HepG2 (cell line): ENCODE measurements around the gene OVOL3. TPM values are rescaled to one million over a fixed set of nuclear protein-coding genes. Genes with fewer than 3 reads are reported as not detected.
A peak's percentile ranks its signal among the peaks of the same experiment; 100 is the strongest.

Experiments
- AGO2 ChIP-seq: fragments of 200-400 bp; formaldehyde crosslinking; optimal IDR thresholded peaks from 2 replicates; pipeline ENCODE3; 2017; ENCODE audit warnings: mild to moderate bottlenecking, low read depth, low read length, moderate library complexity
- CAMTA2 ChIP-seq: sonication (generic); formaldehyde crosslinking; IDR thresholded peaks from 2 replicates; pipeline ENCODE4 v1.4.0; 2020; ENCODE audit warnings: mild to moderate bottlenecking, missing genetic modification reagents, borderline replicate concordance
- HOXA3 ChIP-seq: sonication (generic); formaldehyde crosslinking; IDR thresholded peaks from 2 replicates; pipeline ENCODE4 v1.5.0; 2020; ENCODE audit warnings: missing genetic modification reagents
- JARID2 ChIP-seq: sonication (generic); formaldehyde crosslinking; IDR thresholded peaks from 2 replicates; pipeline ENCODE4 v1.8.1; 2023; ENCODE audit warnings: missing genetic modification reagents, inconsistent platforms; ENCODE audit not compliant: insufficient replicate concordance
- MIER2 ChIP-seq: IDR thresholded peaks from 2 replicates; pipeline ENCODE4 v1.6.1; 2016; ENCODE audit warnings: missing biosample characterization, missing genetic modification reagents
- NCOA1 ChIP-seq: sonication (generic); formaldehyde crosslinking; IDR thresholded peaks from 2 replicates; pipeline ENCODE4 v1.9.0; 2021; ENCODE audit warnings: missing genetic modification reagents
- TMF1 ChIP-seq: sonication (generic); formaldehyde crosslinking; IDR thresholded peaks from 2 replicates; pipeline ENCODE4 v1.8.1; 2022; ENCODE audit warnings: low read depth, missing genetic modification reagents
- TSC22D2 ChIP-seq: sonication (generic); formaldehyde crosslinking; IDR thresholded peaks from 2 replicates; pipeline ENCODE4 v1.5.1; 2020; ENCODE audit warnings: missing genetic modification reagents, mild to moderate bottlenecking, borderline replicate concordance
- ZFX ChIP-seq: sonication (generic); formaldehyde crosslinking; IDR thresholded peaks from 2 replicates; pipeline ENCODE4 v1.4.0; 2020; ENCODE audit warnings: mild to moderate bottlenecking, low read depth, missing genetic modification reagents, moderate library complexity
- ZMAT3 ChIP-seq: sonication (generic); formaldehyde crosslinking; conservative IDR thresholded peaks from 2 replicates; pipeline ENCODE4 v1.7.0; 2021; ENCODE audit warnings: missing genetic modification reagents
- ZNF746 ChIP-seq: sonication (generic); formaldehyde crosslinking; IDR thresholded peaks from 2 replicates; pipeline ENCODE4 v1.8.0; 2022; ENCODE audit warnings: mild to moderate bottlenecking, missing genetic modification reagents
- ZNF841 ChIP-seq: sonication (generic); formaldehyde crosslinking; IDR thresholded peaks from 2 replicates; pipeline ENCODE4 v1.8.1; 2023; ENCODE audit warnings: missing genetic modification reagents, borderline replicate concordance
- ZNF883 ChIP-seq: sonication (generic); formaldehyde crosslinking; IDR thresholded peaks from 2 replicates; pipeline ENCODE4 v1.5.1; 2020; ENCODE audit warnings: mild to moderate bottlenecking, missing genetic modification reagents; ENCODE audit errors: not compliant biosample characterization
- polyA plus RNA-seq, 8 experiments: library from polyadenylated mRNA; depleted of rRNA in 3 of 8; stranded (reverse) in 7 of 8; unstranded in 1 of 8; fragments of >200 nt; fragmentation: Illumina TruSeq in 4 of 8; extraction: Trizol in 4 of 8; gene quantifications; 2 replicates each; pipeline versions ENCODE4 v1.2.1 to v1.2.3, GENCODE V29; 2011 to 2016; ENCODE audit warnings: low read depth in 4 of 8, missing spikeins in 1 of 8, mixed read lengths in 1 of 8; ENCODE audit not compliant: insufficient read depth in 1 of 8
- total RNA-seq, 5 experiments: library from RNA; depleted of rRNA; stranded (reverse); fragments of >200 nt; fragmentation: Illumina TruSeq; extraction: Trizol; gene quantifications; 2 replicates each; pipeline ENCODE4 v1.2.3, GENCODE V29; 2016; ENCODE audit warnings: low read depth in 1 of 5
- TF ChIP-seq, protein P1 (sequence below): IDR thresholded peaks from 2 replicates; pipeline ENCODE4 v1.6.1; 2016; ENCODE audit warnings: missing compliant biosample characterization, missing genetic modification reagents, borderline replicate concordance
- TF ChIP-seq, protein P2 (sequence below): sonication (generic); formaldehyde crosslinking; IDR thresholded peaks from 2 replicates; pipeline ENCODE4 v1.8.1; 2022; ENCODE audit warnings: mild to moderate bottlenecking, missing genetic modification reagents
- TF ChIP-seq, protein P3 (sequence below): sonication (generic); formaldehyde crosslinking; IDR thresholded peaks from 2 replicates; pipeline ENCODE4 v1.8.1; 2023; ENCODE audit warnings: mild to moderate bottlenecking, missing genetic modification reagents
- TF ChIP-seq, protein P4 (sequence below): sonication (generic); formaldehyde crosslinking; IDR thresholded peaks from 2 replicates; pipeline ENCODE4 v1.4.0; 2020; ENCODE audit warnings: missing genetic modification reagents, borderline replicate concordance
- TF ChIP-seq, protein P5 (sequence below): sonication (generic); formaldehyde crosslinking; IDR thresholded peaks from 2 replicates; pipeline ENCODE4 v1.9.0; 2022; ENCODE audit warnings: missing genetic modification reagents, mild to moderate bottlenecking, borderline replicate concordance
- TF ChIP-seq, protein P6 (sequence below): sonication (generic); formaldehyde crosslinking; IDR thresholded peaks from 2 replicates; pipeline ENCODE4 v1.8.1; 2023; ENCODE audit warnings: missing genetic modification reagents, inconsistent platforms, borderline replicate concordance

Gene OVOL3
- total and polyA plus RNA-seq, 2 of the 13 experiments (the other 11 are each of a cell fraction or from before 2014, with no cell fraction given), result not detected

DNA sequence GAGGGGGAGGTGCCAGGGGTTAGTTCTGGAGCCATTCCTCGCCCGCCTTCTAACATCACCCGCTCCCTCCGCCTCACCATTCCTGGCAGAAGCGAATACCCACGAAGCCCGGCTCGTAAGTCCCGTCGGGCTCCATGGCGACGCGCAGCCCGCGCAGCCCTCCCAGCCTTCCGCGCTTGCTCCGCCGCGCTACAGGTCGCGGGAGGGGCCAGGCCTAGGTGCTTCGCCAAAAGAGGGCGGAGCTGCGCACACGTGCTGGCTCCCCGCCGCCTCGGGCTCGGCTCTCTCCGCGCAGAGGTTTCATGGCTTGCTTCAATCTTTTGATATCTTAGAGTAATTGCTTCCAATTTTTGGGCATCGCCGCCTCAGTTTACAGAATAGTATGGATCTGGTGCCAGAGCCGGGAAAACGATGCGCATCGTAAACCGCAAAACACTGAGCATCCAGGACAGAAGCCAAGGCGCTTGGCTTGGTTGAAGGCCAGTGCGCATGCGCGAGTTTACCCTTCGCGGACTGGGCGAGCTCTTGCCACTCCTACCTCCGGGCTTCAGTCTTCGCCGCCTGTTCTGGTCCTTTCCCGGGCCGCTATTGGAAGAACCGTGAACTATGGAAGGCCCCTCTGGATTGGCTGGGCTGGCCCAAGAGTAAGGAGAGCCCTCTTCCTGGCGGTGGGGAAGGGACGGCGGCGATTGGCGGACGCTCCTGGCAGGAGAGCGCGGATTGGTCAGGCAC, 3.9 kb downstream of the OVOL3 start, which contains the start of gene POLR2I (continued):
- TF ChIP-seq JARID2, result peak; percentile 77
- peak; percentile 66; the same call in 1 of the 2 replicates for TF ChIP-seq MIER2 (CRISPR knock-in tag)
- 0 out of 2 replicates have a peak, but pooled peaks have one; percentile 78 for TF ChIP-seq CAMTA2 (CRISPR knock-in tag)
- peak; percentile 65 for TF ChIP-seq AGO2
- TF ChIP-seq, protein P1, sequence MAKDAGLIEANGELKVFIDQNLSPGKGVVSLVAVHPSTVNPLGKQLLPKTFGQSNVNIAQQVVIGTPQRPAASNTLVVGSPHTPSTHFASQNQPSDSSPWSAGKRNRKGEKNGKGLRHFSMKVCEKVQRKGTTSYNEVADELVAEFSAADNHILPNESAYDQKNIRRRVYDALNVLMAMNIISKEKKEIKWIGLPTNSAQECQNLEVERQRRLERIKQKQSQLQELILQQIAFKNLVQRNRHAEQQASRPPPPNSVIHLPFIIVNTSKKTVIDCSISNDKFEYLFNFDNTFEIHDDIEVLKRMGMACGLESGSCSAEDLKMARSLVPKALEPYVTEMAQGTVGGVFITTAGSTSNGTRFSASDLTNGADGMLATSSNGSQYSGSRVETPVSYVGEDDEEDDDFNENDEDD (CRISPR knock-in tag), result peak; percentile 97
- TF ChIP-seq, protein P2, sequence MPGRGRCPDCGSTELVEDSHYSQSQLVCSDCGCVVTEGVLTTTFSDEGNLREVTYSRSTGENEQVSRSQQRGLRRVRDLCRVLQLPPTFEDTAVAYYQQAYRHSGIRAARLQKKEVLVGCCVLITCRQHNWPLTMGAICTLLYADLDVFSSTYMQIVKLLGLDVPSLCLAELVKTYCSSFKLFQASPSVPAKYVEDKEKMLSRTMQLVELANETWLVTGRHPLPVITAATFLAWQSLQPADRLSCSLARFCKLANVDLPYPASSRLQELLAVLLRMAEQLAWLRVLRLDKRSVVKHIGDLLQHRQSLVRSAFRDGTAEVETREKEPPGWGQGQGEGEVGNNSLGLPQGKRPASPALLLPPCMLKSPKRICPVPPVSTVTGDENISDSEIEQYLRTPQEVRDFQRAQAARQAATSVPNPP (CRISPR knock-in tag), result no peak
- no peak; the same call in 1 of the 2 replicates for TF ChIP-seq NCOA1 (CRISPR knock-in tag)
- TF ChIP-seq, protein P3, sequence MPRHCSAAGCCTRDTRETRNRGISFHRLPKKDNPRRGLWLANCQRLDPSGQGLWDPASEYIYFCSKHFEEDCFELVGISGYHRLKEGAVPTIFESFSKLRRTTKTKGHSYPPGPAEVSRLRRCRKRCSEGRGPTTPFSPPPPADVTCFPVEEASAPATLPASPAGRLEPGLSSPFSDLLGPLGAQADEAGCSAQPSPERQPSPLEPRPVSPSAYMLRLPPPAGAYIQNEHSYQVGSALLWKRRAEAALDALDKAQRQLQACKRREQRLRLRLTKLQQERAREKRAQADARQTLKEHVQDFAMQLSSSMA, result peak; percentile 79; the same call in 1 of the 2 replicates
- TF ChIP-seq ZFX (CRISPR knock-in tag), result peak; percentile 59
- TF ChIP-seq, protein P4, sequence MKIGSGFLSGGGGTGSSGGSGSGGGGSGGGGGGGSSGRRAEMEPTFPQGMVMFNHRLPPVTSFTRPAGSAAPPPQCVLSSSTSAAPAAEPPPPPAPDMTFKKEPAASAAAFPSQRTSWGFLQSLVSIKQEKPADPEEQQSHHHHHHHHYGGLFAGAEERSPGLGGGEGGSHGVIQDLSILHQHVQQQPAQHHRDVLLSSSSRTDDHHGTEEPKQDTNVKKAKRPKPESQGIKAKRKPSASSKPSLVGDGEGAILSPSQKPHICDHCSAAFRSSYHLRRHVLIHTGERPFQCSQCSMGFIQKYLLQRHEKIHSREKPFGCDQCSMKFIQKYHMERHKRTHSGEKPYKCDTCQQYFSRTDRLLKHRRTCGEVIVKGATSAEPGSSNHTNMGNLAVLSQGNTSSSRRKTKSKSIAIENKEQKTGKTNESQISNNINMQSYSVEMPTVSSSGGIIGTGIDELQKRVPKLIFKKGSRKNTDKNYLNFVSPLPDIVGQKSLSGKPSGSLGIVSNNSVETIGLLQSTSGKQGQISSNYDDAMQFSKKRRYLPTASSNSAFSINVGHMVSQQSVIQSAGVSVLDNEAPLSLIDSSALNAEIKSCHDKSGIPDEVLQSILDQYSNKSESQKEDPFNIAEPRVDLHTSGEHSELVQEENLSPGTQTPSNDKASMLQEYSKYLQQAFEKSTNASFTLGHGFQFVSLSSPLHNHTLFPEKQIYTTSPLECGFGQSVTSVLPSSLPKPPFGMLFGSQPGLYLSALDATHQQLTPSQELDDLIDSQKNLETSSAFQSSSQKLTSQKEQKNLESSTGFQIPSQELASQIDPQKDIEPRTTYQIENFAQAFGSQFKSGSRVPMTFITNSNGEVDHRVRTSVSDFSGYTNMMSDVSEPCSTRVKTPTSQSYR (CRISPR knock-in tag), result no peak
- TF ChIP-seq, protein P5, sequence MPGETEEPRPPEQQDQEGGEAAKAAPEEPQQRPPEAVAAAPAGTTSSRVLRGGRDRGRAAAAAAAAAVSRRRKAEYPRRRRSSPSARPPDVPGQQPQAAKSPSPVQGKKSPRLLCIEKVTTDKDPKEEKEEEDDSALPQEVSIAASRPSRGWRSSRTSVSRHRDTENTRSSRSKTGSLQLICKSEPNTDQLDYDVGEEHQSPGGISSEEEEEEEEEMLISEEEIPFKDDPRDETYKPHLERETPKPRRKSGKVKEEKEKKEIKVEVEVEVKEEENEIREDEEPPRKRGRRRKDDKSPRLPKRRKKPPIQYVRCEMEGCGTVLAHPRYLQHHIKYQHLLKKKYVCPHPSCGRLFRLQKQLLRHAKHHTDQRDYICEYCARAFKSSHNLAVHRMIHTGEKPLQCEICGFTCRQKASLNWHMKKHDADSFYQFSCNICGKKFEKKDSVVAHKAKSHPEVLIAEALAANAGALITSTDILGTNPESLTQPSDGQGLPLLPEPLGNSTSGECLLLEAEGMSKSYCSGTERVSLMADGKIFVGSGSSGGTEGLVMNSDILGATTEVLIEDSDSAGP (CRISPR knock-in tag), result peak; percentile 86
- peak; percentile 65; the same call in 1 of the 2 replicates for TF ChIP-seq ZNF841 (CRISPR knock-in tag)
- TF ChIP-seq, protein P6, sequence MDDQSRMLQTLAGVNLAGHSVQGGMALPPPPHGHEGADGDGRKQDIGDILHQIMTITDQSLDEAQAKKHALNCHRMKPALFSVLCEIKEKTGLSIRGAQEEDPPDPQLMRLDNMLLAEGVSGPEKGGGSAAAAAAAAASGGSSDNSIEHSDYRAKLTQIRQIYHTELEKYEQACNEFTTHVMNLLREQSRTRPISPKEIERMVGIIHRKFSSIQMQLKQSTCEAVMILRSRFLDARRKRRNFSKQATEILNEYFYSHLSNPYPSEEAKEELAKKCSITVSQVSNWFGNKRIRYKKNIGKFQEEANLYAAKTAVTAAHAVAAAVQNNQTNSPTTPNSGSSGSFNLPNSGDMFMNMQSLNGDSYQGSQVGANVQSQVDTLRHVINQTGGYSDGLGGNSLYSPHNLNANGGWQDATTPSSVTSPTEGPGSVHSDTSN (CRISPR knock-in tag), result peak; percentile 91
- peak; percentile 31; the same call in 1 of the 2 replicates for TF ChIP-seq TSC22D2 (CRISPR knock-in tag)
- TF ChIP-seq TMF1, result no peak
- TF ChIP-seq ZNF746, result no peak
- peak; percentile 96 for TF ChIP-seq ZMAT3 (CRISPR knock-in tag)
- peak; percentile 95 for TF ChIP-seq HOXA3 (CRISPR knock-in tag)
- peak; percentile 88 for TF ChIP-seq ZNF883 (CRISPR knock-in tag)
